Activated T-cell treated with anti-CD3 and anti-CD28 coated beads, Interleukin-2, amount 50 U/mL, for 4 hours (primary cell): ENCODE results near the gene CFAP90. TPM values are rescaled to one million over a fixed set of nuclear protein-coding genes. Genes with fewer than 3 reads are reported as not detected.

Source experiments
- ATAC-seq, 2 donors: fragments of 200-7000 bp; cut with Tn5 transposase; one replicate each; pipeline ENCODE4 v1.10.0; 2021
- DNase-seq: peaks from one replicate; pipeline ENCODE4 v3.0.0-alpha.2; 2020
- H3K27me3 Mint-ChIP-seq: one replicate; pipeline ENCODE4 v1.8.0; 2021; ENCODE audit warnings: low read depth, mixed read lengths
- H3K36me3 Mint-ChIP-seq: one replicate; pipeline ENCODE4 v1.8.0; 2022; ENCODE audit warnings: mixed read lengths; ENCODE audit not compliant: insufficient read depth
- H3K4me1 Mint-ChIP-seq: one replicate; pipeline ENCODE4 v1.8.0; 2021; ENCODE audit warnings: low read depth, mixed read lengths
- H3K4me3 Mint-ChIP-seq: one replicate; pipeline ENCODE4 v1.8.0; 2021; ENCODE audit warnings: mild to moderate bottlenecking, moderate library complexity, mixed read lengths
- H3K9me3 Mint-ChIP-seq: one replicate; pipeline ENCODE4 v1.8.0; 2021; ENCODE audit warnings: mixed read lengths
- total RNA-seq, 3 donors: library from RNA; stranded (reverse); gene quantifications; one replicate each; pipeline ENCODE4 v1.2.1, GENCODE V29; 2021

CFAP90 gene
- total RNA-seq, 3 donors from 2014 or later = not detected

DNA sequence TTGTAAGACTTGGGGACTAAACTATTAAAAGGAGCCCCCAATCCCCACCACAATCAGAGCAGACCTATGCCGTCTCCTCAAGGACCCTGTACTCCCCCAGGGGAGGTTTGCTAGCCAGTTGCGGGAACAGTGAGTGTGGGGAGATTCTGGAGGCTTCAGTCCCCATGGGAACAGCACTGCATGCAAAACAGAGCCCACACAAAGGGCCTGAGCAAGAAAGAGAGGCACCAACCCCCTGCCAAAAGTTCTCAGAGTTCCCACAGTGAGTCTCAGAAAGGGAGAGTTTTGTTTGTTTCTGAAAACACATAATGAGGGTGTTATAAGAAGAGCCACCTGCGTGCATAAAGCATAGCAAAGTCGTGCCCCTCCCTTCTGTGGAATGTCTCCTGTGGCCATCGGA, 56.6 kb downstream of the CFAP90 start:
- ATAC-seq = no peak
- Mint-ChIP-seq H3K4me3 (no peak overlapping the region), H3K27me3 (peaks cover 28% of the 10 kb centered on the region)

DNA sequence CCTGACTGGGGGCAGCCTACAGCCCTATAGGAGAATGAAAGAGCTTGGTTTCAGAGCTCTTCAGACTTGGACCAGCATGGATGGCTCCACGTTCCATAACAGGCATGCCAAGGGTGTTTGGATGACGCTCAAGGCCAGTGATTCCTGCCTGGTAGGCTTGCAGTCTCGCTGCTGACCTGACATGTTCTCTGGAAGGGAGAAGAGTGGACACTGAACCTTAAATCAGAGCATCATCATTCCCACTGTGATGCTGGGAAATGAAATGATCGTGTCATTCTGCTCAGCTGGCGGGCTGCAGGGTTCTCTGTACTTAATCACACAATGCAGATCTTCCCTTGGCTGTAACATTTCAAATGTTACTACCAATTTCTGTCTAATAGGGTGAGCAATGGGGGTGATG, 57.0 kb downstream of the CFAP90 start:
- DNase-seq = no peak
- Mint-ChIP-seq H3K4me3 (no peak overlapping the region), H3K4me1 (no peaks in the 10 kb centered on the region), H3K27me3 (peaks cover 30% of the 10 kb centered on the region), H3K9me3 (no peaks in the 10 kb centered on the region), H3K36me3 (no peaks in the 10 kb centered on the region)
- ATAC-seq = no peak

More for the DNA sequence above, 56.6 kb downstream of the CFAP90 start:
- no peak for DNase-seq
- Mint-ChIP-seq H3K9me3 (no peaks in the 10 kb centered on the region), H3K4me1 (no peaks in the 10 kb centered on the region), H3K36me3 (no peaks in the 10 kb centered on the region)

DNA sequence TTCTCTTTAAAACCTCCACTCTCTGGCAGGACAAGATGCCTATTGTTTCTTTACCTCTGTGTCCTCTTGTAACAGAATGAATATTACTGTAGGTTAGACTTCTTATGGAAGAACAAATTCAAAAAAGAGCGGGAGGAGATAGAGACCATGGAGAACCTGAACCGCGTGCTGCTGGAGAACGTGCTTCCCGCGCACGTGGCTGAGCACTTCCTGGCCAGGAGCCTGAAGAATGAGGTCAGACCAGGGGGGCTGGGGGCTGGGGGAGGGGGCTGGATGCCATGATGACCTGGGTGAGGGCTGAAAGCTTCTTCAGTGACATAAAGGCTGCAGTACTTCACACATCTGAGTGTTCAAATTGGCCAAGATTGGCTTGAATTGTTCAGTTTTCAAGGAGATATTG, 61.4 kb downstream of the CFAP90 start:
- DNase-seq = no peak
- no peak for ATAC-seq
- H3K4me1 Mint-ChIP-seq = no peaks in the 10 kb centered on the region
- no peaks in the 10 kb centered on the region for H3K36me3 Mint-ChIP-seq
- H3K27me3 Mint-ChIP-seq = peaks cover 37% of the 10 kb centered on the region
- H3K9me3 Mint-ChIP-seq = no peaks in the 10 kb centered on the region
- H3K4me3 Mint-ChIP-seq = no peak overlapping the region

DNA sequence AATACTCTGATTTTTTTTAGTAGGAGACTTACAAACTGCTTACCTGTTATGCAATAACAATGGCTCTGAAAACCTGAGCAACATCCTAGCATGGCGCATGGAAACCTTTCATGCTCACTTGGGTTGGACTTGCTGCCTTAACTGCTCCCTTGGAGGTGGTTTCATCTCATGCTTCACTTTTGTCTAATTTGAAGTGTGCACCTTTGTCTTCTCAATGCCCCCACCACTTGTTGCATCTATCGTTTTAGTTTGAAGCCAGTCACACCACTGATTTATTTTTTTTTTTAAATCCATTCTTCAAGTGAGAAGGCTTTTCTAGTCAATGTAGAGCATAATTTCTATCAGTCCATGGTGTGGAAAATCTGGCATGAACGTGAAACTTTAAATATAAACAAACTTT, 63.2 kb downstream of the CFAP90 start:
- no peak overlapping the region for H3K4me3 Mint-ChIP-seq
- no peaks in the 10 kb centered on the region for H3K9me3 Mint-ChIP-seq
- ATAC-seq (no peak), DNase-seq (no peak)
- H3K4me1 Mint-ChIP-seq = no peaks in the 10 kb centered on the region
- peaks cover 49% of the 10 kb centered on the region for H3K27me3 Mint-ChIP-seq
- H3K36me3 Mint-ChIP-seq = no peaks in the 10 kb centered on the region

DNA sequence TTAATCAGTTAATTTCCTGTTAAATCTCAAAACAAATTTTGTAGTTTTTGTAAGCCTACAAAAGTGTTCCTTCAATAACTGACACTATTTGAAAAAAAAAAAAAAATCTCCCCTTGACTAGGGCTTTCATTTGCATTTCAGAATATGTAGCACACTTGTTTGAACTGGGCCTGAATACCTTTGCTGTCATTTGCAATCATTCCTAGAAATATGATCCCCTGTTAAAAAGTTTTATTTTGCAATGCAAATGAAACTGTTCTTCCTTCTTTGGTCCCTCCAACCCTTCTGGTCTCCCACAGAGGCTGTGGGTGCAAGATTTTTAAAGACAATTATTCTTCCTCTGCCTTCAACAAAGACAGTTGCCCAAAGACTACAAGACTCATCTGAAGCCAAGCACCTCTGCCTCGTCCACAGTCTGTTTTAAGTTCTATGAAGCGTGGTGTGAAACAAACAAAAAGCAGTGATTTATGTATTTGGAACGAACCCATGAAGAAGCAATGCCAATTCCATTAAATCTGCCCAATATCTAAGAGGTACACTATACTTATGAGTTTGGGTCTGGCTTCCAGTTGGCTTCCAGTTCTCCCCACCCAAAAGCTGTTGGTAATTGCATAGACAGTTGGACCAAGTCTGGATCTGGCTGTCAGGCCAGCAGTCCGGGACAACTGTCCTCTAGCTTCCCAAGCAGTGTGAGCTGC, 66.1 kb downstream of the CFAP90 start:
- H3K36me3 Mint-ChIP-seq = no peaks in the 10 kb centered on the region
- H3K4me3 Mint-ChIP-seq = no peak overlapping the region
- ATAC-seq (no peak), DNase-seq (no peak)
- H3K4me1 Mint-ChIP-seq = peaks cover under 1% of the 10 kb centered on the region
- H3K9me3 Mint-ChIP-seq = no peaks in the 10 kb centered on the region
- H3K27me3 Mint-ChIP-seq = peaks cover 57% of the 10 kb centered on the region

DNA sequence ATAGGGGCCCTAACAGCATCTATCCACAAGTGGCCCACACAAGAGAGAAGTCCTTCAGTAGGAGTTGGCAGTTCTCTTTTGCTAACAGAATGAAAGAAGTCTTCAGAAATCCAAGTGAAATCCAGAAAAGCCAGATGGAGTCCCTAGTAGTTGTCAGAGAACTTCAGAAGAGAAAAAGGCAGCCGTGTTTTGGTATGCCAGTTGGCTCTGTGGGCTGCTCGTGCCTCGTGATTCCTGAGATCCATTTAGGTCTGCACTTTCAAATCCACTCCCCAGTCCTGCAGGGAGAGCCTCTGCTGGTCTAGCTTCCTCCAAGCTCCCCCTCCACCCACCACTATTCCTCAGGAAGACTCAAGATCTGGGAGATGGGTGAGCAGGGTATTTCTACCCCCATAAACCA, 69.0 kb downstream of the CFAP90 start:
- H3K27me3 Mint-ChIP-seq = peaks cover 61% of the 10 kb centered on the region
- no peak overlapping the region for H3K4me3 Mint-ChIP-seq
- no peaks in the 10 kb centered on the region for H3K9me3 Mint-ChIP-seq
- H3K4me1 Mint-ChIP-seq = peaks cover 14% of the 10 kb centered on the region
- ATAC-seq = no peak
- DNase-seq = no peak
- no peaks in the 10 kb centered on the region for H3K36me3 Mint-ChIP-seq

Other genes with a start within 250 kb of the CFAP90 start
- gene FASTKD3, start 17.9 kb upstream of the CFAP90 start, total RNA-seq = 10 to 100 TPM; 18.2 to 22.5 (median 19.8) TPM
- gene MTRR, start 18.0 kb upstream of the CFAP90 start, total RNA-seq = 10 to 100 TPM; 57.2 to 64.8 (median 57.9) TPM